Suprapubic skin (tissue), 4 donors: Measurements from ENCODE around the gene PDS5B. TPM values are rescaled to one million over a fixed set of nuclear protein-coding genes. Genes with fewer than 3 reads are reported as not detected.

ENCODE experiments used
- DNase-seq, 2 donors: peaks; one replicate each; pipeline ENCODE4 v3.0.0-alpha.2; 2019; ENCODE audit warnings: low spot score in 2 of 2
- H3K27ac ChIP-seq: fragments of 200-600 bp; sonication (generic); one replicate; pipeline ENCODE4 v1.5.1; 2019
- H3K27me3 ChIP-seq: fragments of 200-600 bp; sonication (generic); one replicate; pipeline ENCODE4 v1.5.1; 2019
- H3K36me3 ChIP-seq: fragments of 200-600 bp; sonication (generic); one replicate; pipeline ENCODE4 v1.5.1; 2019
- H3K4me1 ChIP-seq: fragments of 200-600 bp; sonication (generic); one replicate; pipeline ENCODE4 v1.5.1; 2019
- H3K4me3 ChIP-seq: fragments of 200-600 bp; sonication (generic); one replicate; pipeline ENCODE4 v1.5.1; 2019; ENCODE audit warnings: mild to moderate bottlenecking
- H3K9me3 ChIP-seq: fragments of 200-600 bp; sonication (generic); one replicate; pipeline ENCODE4 v1.5.1; 2019
- EP300 ChIP-seq: sonication (generic); formaldehyde crosslinking; IDR thresholded peaks from one replicate; pipeline ENCODE4 v1.6.1; 2017; ENCODE audit warnings: antibody characterized with exemption
- POLR2A ChIP-seq, 2 donors: fragments of 450-650 bp; IDR thresholded peaks; one replicate each; pipeline ENCODE4 v1.6.1; 2017; ENCODE audit warnings: antibody characterized with exemption in 2 of 2, mild to moderate bottlenecking in 2 of 2, moderate library complexity in 2 of 2
- POLR2AphosphoS5 ChIP-seq, 3 donors: sonication (generic); formaldehyde crosslinking; IDR thresholded peaks; one replicate each; pipeline ENCODE4 v1.6.1; 2017; ENCODE audit warnings: antibody characterized with exemption in 3 of 3
- WGBS: methylation state at CpG from one replicate; pipeline ENCODE4 v1.1.5; 2018; 5-methylcytosine and 5-hydroxymethylcytosine counted together
- total RNA-seq, 4 donors: library from RNA; depleted of rRNA; stranded (reverse); fragments of >200 nt; gene quantifications; one replicate each; pipeline ENCODE4 v1.1.0, GENCODE V29; 2016
- TF ChIP-seq, protein P1 (sequence below), 2 donors: fragments of 200-600 bp in 1 of 2; fragments of 450-650 bp in 1 of 2; sonication (generic) in 1 of 2; IDR thresholded peaks; one replicate each; pipeline ENCODE4 v1.5.1; 2016 to 2019; ENCODE audit warnings: antibody characterized with exemption in 2 of 2, mild to moderate bottlenecking in 1 of 2, moderate library complexity in 1 of 2

Gene PDS5B
- total RNA-seq, 4 donors from 2014 or later = 17.8 to 48.2 (median 28.5) TPM

DNA sequence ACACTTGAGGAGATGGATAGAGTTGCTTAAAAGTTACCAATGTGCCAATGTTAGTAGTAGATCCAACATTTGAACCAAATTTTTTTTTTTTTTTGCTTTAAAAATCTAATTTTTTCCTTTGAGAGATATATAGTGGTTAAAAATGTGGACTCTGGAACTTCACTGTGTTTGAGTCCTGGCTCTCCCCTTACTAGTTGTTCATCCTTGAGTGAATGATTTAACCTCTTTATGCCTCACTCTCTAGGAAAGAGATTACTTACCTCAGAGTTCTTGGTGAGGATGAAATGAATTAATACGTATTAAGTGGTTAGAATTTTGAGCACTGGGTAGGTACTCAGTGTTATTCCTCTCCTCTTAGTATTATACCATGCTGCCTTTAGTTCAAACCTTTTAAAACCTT lies 24.3 kb downstream of the PDS5B start:
- WGBS = 91% methylated on average over 1 of the region's 1 CpG
- H3K27me3 ChIP-seq = no peaks in the 10 kb centered on the region
- no peak for DNase-seq
- H3K36me3 ChIP-seq = no peaks in the 10 kb centered on the region
- no peak overlapping the region for H3K4me3 ChIP-seq
- no peaks in the 10 kb centered on the region for H3K4me1 ChIP-seq
- TF ChIP-seq, protein P1, sequence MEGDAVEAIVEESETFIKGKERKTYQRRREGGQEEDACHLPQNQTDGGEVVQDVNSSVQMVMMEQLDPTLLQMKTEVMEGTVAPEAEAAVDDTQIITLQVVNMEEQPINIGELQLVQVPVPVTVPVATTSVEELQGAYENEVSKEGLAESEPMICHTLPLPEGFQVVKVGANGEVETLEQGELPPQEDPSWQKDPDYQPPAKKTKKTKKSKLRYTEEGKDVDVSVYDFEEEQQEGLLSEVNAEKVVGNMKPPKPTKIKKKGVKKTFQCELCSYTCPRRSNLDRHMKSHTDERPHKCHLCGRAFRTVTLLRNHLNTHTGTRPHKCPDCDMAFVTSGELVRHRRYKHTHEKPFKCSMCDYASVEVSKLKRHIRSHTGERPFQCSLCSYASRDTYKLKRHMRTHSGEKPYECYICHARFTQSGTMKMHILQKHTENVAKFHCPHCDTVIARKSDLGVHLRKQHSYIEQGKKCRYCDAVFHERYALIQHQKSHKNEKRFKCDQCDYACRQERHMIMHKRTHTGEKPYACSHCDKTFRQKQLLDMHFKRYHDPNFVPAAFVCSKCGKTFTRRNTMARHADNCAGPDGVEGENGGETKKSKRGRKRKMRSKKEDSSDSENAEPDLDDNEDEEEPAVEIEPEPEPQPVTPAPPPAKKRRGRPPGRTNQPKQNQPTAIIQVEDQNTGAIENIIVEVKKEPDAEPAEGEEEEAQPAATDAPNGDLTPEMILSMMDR (IDR thresholded peaks at IDR 0.05) = no peak
- TF ChIP-seq EP300 = no peak
- no peak for TF ChIP-seq POLR2AphosphoS5 (IDR thresholded peaks at IDR 0.05)
- no peak for TF ChIP-seq POLR2A (IDR thresholded peaks at IDR 0.05)
- no peak overlapping the region for H3K27ac ChIP-seq
- peaks cover 6% of the 10 kb centered on the region for H3K9me3 ChIP-seq

- H3K36me3 ChIP-seq = no peaks in the 10 kb centered on the region
- no peak for DNase-seq
- H3K4me1 ChIP-seq = no peaks in the 10 kb centered on the region
- H3K27me3 ChIP-seq = no peaks in the 10 kb centered on the region
- H3K4me3 ChIP-seq = no peak overlapping the region
- H3K27ac ChIP-seq = no peak overlapping the region
- WGBS = 90% methylated on average over 1 of the region's 1 CpG
- peaks cover 6% of the 10 kb centered on the region for H3K9me3 ChIP-seq
- TF ChIP-seq, protein P1 (IDR thresholded peaks at IDR 0.05) = no peak
- TF ChIP-seq POLR2A (IDR thresholded peaks at IDR 0.05) (no peak), EP300 (no peak), POLR2AphosphoS5 (IDR thresholded peaks at IDR 0.05) (no peak)
These were observed 24.7 kb downstream of the PDS5B start for GRCh38 chr13:32610977-32611376.

- H3K4me1 ChIP-seq = no peaks in the 10 kb centered on the region
- 76% methylated on average over 5 of the region's 5 CpGs for WGBS
- no peak overlapping the region for H3K4me3 ChIP-seq
- no peaks in the 10 kb centered on the region for H3K27me3 ChIP-seq
- TF ChIP-seq, protein P1 (IDR thresholded peaks at IDR 0.05) = no peak
- TF ChIP-seq POLR2AphosphoS5 (IDR thresholded peaks at IDR 0.05) (no peak), POLR2A (IDR thresholded peaks at IDR 0.05) (no peak), EP300 (no peak)
- no peak for DNase-seq
- H3K27ac ChIP-seq = no peak overlapping the region
- no peaks in the 10 kb centered on the region for H3K36me3 ChIP-seq
- H3K9me3 ChIP-seq = peaks cover 7% of the 10 kb centered on the region
These were observed 30.7 kb downstream of the PDS5B start for GRCh38 chr13:32616883-32617511.

GRCh38 chr13:32622827-32623226 lies 36.6 kb downstream of the PDS5B start:
- DNase-seq = no peak
- Histone ChIP-seq H3K9me3 (peaks cover 23% of the 10 kb centered on the region), H3K4me3 (no peak overlapping the region), H3K27me3 (no peaks in the 10 kb centered on the region), H3K36me3 (no peaks in the 10 kb centered on the region), H3K4me1 (peaks cover 12% of the 10 kb centered on the region), H3K27ac (no peak overlapping the region)
- TF ChIP-seq POLR2A (IDR thresholded peaks at IDR 0.05) (no peak), POLR2AphosphoS5 (IDR thresholded peaks at IDR 0.05) (no peak), EP300 (no peak)
- TF ChIP-seq, protein P1 (IDR thresholded peaks at IDR 0.05) = no peak
- 91% methylated on average over 3 of the region's 3 CpGs for WGBS

- H3K9me3 ChIP-seq = peaks cover 23% of the 10 kb centered on the region
- H3K27ac ChIP-seq = no peak overlapping the region
- whole genome bisulfite sequencing = 72% methylated on average over 1 of the region's 1 CpG
- DNase-seq = no peak
- H3K36me3 ChIP-seq = no peaks in the 10 kb centered on the region
- no peak for TF ChIP-seq EP300
- no peak for TF ChIP-seq POLR2AphosphoS5 (IDR thresholded peaks at IDR 0.05)
- TF ChIP-seq, protein P1 (IDR thresholded peaks at IDR 0.05) = no peak
- no peak for TF ChIP-seq POLR2A (IDR thresholded peaks at IDR 0.05)
- H3K27me3 ChIP-seq = no peaks in the 10 kb centered on the region
- H3K4me1 ChIP-seq = peaks cover 12% of the 10 kb centered on the region
- no peak overlapping the region for H3K4me3 ChIP-seq
These were observed 38.2 kb downstream of the PDS5B start for GRCh38 chr13:32624441-32624840.
